Measurements from ENCODE around the gene CHMP2B.

Gene CHMP2B, protein sequence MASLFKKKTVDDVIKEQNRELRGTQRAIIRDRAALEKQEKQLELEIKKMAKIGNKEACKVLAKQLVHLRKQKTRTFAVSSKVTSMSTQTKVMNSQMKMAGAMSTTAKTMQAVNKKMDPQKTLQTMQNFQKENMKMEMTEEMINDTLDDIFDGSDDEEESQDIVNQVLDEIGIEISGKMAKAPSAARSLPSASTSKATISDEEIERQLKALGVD

DNA sequence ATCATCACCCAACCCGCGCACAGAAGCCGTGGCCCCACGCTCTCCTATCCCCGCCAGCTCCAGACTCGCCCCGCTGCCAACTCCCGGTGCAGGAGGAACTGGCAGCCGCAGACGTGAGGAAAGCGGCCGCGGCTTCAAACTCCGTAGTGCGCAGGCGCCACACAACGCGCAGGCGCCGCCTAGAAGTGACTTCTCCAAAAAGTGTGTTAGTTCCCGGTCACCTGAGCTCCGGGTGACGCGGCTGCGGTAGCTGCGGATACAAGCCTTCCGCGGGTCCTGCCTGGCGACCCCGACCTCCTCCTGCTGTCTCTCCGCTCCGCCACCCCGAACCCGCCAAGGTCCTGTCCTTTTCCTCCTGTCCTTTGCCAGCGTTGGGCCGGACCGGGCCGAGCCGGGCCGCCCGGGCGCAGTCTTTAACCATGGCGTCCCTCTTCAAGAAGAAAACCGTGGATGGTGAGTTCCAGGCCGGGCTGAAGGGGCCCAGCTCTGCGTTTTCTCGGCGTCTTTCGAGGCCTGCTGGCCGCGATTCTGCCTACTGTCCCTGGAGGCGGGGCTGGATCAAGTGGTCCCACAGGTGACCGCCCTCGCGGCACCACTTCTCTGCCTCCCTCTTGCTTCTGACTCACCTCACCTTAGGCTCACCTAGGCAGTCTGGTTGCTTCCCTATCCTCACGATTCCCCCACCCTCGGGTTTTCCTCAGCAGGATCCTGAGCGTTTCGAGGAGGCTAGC is at the start of gene CHMP2B:
CHMP2B (plus strand) TSS at position 206 of the 731 bp plus-strand sequence; CDS start at position 420, 214 bp downstream.
- peak; percentile 89 for DNase-seq

DNA sequence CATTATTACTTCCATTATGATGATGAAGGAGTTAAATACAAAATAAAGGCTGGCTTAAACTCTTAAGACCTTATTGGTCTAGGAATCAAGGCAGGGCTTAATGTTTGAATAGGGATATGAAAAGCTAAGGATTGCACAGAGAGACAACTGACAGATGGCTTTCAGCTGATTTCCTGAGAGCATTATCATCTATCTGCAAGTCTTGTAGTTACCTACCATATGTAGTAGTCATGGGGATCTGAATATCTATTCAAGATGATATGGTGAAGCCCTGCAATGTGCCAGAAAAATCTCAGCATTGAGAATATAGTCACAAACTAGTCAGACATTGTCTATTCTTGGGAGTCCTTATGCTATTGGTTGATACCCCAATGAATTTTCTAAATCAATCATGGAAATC is 47.5 kb upstream of the CHMP2B start:
- no peak for DNase-seq

DNA sequence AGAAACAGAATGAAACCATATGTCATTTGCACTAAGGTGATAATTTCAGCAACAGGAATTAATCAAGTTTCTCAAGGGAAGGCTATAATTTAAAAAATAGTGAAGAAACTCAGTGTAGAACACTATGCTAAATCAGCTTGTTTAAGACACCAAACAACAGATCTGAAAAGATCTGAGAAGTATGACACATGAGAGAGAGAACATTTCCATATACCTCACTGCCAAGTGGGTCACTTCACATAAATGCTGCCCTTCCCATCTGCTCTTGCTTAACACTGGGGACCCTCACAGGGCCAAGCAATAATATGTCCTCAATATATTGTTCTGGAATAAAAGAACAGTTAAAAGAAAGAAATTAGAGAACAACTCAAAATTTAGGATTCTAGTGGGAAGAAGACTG is 45.6 kb upstream of the CHMP2B start:
- DNase-seq: no peak

DNA sequence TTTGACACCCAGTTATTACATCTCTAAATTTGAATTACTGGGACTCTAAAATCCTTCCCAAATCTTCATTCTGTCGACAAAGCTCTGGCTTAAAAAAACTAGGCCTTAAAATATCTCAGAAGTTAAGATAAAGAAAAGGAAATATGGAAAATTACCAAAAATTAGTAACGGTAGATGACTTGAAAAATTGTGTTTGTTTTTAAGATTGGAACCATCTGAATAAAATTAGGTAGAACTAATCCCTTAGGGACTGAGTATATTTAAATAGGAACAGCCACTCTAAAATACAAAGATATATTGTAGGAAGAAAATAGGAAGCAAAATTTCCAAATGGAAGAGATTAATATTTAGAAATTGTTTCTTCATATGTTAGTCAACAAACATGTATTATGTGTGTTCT is 45.1 kb upstream of the CHMP2B start:
- DNase-seq: no peak

DNA sequence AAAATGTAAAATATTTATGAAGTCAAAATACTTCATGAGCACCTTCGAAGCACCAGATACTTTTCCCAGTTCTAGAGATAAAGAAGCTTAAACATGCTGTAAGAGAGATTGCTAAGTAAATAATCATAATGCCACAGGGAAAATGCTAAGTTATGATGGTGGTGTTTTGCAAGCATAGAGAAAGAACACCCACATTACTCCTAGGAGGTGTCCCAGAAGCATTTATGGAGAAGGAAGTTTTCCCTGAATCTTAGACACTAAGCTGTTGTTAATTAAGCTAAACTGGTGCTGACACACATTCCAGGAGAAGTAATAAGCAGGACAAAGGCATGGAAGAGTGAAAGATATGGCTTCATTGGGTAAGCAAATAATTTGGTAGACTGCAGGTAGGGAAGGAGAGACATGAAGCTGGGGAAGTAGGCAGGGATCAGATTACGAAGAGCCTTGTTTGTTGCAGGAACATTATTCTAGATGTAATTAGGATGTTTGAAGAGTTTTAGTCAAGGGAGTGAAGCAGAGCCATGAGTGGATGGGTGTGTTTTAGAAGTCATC is 40.4 kb upstream of the CHMP2B start:
- no peak for DNase-seq

DNA sequence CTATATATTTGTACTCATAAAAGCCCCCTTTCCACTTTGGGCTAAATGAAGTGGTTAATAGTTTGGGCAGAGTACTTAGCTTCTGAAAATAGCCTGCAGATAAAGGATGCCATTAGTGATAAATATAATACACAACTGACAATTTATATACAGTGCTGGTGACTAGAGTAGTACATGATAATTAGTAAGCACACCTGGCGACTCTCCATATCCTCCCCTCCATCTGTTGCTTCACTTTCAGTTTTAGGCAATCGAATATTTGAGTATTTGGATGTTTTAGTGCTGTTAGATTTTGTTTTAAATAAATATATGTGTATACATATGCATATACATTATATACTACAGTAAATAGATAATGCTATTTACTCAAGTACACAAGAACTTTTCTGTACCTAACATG is 35.9 kb upstream of the CHMP2B start:
- DNase-seq: no peak

DNA sequence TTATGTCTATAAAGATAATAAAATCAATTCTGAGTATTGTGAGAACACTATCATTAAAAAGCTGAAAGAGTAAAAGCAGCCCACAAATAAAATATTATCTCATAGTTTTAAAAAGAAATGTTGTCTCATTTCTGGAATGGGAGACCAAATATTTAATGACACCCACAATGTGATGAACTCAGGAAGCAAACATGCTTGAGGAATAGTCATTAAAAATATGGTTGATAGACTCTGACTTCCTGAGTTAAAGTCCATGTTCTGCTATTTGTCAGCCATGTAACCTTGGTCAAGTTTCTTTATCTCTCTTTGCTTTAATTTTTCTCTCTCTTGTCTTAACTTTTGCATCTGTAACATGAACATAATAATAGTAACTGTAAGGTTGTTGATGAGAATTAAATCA is 35.5 kb upstream of the CHMP2B start:
- DNase-seq: no peak

DNA sequence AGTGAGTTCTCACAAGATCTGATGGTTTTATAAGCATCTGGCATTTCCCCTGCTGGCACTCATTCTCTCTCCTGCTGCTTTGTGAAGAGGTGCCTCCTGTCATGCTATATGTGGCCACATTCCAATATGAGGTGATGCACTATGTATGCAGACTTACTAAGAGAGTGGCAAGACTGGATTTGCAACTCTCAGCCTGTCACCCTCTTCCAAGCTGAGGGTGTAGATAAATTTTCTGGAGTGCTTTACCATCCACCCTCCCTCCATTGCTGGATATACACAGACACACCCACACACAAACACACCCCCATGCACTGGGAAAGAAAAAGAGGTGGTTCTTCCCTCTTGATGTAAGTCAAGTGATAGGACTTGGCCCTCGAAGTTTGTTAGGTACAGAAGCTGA is 30.2 kb upstream of the CHMP2B start:
- no peak for DNase-seq

DNA sequence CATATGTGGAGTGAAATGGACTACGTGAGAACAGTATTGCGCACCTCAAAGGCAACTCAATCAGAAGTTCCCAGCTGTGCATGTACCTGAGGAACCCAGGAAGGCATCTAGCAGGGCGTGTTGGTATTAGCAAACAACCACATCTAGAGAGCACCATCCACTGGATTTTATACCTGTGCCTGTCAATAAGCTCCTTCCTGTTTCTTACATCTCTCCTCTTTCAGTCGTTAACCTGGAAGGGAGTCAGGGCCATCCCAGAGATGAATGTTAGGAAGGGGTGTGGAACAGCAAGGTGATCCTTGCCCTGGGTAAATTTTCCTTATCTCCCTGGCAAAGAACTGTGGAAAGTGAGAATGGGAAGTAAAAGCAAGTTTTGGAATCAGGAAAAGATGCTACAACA is 29.6 kb upstream of the CHMP2B start:
- no peak for DNase-seq

DNA sequence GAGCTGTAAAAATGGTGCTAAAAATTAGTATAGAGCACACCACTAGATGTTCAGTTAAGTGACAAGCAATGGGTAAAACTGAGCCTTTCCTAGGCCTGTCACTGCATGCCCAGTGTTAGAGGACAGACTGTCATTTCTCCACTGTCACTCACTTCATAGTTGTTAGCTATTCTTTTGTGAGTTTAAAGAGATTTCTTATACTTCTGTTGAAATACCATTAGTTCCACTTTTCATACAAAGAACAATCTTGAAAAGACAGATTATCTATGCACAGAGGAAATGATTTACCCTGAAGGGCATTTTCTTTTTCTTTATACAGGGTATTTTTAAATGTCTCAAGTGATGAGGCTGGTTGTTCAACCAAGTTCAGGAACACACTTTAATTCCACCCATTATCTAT is 28.3 kb upstream of the CHMP2B start:
- DNase-seq: no peak

DNA sequence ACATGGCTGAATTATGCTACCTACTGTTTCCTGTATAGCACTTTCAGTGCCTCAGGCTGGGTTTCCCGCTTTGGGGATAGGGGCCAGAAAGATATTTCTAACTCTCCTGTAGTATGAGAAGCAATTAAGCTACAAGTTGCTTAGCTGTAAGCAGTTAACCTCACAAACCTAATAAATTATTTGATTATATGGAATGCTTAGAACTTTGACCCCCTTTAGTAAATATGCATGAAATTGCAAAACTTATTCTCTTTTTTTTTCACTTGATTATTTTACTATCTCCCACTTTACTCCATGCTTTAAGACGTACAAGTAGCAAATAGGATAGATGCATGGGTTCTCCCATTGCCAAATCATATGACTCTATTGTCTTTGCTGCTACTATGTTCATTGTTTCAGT is 27.5 kb upstream of the CHMP2B start:
- no peak for DNase-seq

DNA sequence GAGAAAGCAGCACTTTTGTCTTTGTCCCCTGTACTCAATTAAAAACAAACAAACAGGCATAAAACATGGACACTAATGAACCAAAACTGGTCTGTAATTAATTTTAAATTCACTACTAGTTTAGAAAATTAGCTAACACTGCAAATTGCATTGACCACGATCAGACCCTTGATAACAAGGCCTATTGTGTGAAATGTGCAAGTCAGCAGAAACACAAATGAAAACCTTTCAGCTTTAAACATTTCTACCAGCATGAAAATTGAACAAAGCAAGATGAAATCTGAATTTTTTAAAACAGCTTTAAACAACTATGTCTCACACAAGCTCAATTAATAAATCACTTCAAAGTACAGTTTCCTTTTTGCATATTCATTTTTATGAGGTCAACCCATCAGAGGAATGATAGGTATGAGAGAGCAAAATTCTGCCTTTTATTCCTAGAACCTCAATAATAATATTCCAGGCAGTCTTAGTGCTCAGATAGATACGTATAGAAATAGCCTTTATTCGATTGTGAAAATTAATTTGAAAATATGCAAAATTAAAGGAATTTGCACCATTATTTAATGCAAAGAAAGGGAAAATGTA is 27.0 kb upstream of the CHMP2B start:
- no peak for DNase-seq

DNA sequence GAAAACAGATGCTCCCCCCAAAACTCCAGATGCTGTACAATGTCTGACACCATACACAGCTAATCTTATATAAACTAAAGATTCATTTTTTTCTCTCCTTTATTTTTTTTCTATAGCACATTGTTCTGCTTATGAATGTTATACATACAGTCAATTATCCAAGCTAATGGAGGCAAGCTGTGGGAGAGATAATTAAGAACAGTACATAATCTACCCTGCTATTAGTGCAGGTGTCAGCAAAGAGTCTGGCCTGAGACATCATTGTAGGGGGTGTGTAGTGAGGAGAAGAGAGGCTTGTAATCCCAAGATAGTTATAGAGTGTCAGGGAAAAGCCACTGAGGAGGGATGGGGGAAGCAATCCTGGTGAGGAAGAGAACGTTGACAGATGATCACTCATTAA is 25.4 kb upstream of the CHMP2B start:
- DNase-seq: no peak

DNA sequence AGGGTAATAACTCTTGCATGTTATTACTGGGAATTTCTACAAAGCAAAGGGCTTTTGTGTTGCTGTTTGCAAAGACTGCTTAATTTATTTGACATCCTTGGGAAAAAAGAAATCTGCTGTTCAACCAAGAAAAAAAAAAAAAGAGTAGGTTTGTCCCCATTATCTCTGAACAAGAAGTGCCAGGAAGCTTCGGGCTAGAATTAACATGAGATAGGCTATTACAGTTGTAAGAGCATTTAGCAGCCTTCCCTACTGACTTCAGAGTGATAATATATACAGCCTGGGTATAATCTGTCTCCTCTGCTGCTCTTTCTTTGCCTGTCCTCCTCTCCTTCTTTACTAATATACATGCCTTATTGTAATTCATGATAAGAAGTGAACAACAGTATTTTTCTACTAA is 23.3 kb upstream of the CHMP2B start:
- no peak for DNase-seq

DNA sequence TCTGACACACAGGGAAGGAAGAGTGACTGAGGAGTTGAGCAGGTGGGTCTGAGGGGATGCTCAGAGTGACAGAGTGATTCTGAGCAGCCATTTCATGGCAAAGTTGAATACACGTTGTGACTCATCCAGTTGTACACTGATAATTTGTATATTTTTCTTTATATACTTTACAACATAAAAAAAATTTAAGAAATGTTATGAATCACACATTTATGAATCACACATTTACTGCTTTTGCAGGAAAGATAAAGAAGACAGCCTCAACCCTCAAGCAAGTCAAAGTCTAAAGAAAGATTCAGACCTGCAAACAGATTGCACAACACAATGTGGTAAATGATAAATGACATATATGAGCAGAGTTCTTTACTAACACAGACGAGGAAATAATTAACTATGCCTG is 21.0 kb upstream of the CHMP2B start:
- no peak for DNase-seq

DNA sequence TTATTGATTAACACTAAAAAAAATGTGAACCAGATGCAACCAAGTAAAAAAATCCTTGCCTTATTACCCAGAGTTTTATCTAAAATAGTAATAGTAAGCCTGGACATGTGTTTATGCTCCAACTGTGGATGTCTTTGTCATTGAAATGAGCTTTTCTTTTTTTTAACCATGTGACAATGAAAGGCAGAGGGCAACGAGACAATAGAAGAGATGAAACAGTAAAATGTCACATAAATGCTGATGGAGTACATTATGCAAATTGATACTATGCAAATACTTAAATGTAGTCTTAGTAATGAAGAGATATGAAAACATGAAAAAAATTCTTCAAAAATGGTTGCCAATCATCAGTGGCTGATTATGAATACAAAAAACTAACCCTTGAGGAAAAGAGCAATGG is 20.5 kb upstream of the CHMP2B start:
- DNase-seq: no peak

DNA sequence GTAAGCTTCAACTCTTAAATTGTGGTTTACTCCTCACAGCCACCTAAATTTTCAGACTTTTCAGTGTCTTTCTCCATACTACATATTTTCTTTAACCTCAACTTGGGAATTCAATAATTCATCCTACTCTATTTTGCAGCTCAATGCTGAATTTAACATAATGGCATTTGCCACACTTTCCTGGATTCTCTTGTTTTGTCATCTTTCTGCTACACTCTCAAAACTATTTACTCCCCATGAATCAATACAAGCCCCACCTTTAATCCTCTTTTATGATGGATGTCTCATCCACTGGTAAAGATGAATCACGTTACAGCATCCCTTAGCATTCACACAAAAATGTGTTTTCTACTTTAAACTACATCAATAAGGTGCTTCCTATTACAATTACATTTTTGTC is 19.6 kb upstream of the CHMP2B start:
- no peak for DNase-seq

DNA sequence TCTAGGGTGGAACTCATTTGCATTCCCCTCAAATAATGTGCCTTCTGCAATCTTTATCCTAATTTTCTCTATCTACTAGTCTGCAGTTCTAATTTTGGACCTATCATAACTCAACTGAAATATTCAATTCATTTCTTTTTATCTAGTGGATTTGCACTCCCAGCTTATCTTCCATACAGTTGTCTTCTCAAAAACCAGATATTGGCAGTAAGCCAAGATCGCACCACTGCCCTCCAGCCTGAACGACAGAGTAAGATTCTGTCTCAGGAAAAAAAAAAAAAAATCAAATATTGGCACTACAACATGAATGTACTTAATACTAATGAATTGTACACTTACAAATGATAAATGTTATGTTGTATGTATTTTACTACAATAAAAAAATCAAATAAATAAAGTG is 18.0 kb upstream of the CHMP2B start:
- no peak for DNase-seq

DNA sequence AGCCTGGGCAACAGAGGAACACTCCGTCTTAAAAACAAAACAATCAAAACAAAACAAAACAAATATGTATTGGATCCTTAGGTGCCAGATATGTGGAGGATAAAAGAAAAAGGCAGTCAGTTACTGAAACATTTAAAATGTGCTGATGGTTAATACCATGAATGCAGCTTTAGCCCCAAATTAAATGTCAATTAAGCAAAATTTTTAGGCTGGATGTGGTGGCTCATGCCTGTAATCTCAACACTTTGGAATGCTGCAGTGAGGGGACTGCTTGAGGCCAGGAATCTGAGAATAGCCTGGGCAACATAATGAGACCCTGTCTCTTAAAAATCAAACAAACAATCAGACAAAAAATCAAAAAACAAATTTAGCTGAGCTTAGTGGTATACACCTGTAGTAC is 8.5 kb upstream of the CHMP2B start:
- DNase-seq: no peak

DNA sequence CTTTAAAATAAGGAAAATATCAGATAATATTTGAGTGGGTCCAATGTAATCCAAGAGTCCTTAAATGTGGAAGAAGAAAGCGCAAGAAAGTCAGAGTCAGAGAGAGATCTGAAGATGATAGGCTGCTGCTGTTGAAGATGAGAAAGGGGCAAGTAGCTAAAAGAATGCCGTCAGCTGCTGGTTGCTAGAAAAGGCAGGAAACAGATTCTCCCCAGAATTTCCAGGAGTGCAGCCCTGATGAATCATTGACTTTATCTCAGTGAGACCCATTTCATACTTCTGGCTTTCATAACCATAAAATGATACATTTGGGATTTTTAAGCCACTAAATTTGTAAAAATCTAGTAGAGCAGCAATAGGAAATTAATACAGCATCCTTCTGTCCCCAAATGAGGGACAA is 7.5 kb upstream of the CHMP2B start:
- DNase-seq: no peak

DNA sequence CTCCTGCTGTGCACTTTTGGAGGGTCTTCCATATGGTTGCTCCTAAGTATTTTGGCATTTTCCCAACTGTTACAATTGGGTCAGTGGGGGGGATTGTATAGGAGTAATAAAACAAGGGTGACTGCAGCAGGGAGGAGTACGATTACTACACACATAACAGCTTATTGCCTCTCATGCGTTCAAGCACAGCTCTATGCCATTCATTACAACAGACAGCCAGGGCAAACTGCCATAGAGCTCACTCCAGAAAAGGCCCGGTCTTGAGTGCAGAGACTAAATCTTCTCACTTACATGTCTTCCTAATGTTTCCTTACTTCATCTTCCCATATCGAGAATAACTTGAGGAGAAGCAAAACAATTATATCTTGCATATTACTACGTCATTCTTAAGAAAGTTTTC is 1.4 kb upstream of the CHMP2B start:
- DNase-seq: no peak

DNA sequence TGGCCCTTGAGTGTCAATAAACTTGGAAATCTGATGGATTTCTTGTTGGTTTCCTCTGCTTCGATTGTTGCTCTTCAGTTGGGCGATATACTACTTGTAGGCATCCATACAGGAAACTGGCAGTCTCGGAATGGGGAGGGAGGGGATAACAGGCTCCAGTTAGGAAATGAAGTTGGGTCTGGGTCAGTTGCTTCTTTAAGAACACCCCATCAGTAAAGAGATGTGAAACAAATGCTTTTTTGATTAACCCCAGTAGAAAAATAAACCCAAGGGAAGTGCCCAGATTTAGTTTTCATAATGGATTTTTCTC is 681 bp downstream of the CHMP2B start:
- no peak for DNase-seq

DNA sequence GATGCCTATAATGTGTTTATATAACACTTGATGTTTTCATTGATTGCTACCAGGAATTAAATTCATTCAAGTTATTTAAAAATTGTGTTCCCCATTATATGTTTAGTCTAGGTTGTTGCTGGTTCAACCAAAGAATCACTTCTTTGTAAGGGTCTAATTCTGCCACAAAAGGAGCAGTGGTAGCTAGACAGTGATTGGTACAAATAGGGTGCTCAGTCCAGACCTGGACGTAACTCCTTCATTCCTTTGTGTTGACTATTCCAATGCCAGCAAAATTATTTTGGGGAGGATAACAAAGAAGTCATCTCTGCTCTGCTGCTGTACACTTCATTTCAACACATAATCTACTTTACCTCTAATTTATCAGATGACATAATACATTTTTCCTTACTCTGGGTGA is 1.2 kb downstream of the CHMP2B start:
- DNase-seq: no peak

DNA sequence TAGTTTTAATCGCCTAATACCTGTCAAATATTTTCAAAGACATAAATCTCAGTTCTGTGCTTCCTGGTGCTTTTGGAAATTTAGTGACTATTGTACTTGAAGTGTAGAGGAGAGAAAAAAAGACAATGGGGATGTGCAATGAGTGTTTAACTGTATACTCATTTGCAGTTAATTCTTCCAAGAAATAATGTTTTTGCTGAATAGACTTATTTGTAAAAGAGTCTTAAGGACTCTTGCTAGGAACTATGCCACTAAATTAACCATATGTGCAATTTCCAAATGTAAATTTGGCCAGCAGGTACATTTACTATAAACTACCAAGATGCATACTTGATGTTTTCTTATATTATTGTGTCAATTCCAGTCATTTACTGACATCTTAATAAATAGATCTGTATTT is 2.0 kb downstream of the CHMP2B start:
- no peak for DNase-seq

DNA sequence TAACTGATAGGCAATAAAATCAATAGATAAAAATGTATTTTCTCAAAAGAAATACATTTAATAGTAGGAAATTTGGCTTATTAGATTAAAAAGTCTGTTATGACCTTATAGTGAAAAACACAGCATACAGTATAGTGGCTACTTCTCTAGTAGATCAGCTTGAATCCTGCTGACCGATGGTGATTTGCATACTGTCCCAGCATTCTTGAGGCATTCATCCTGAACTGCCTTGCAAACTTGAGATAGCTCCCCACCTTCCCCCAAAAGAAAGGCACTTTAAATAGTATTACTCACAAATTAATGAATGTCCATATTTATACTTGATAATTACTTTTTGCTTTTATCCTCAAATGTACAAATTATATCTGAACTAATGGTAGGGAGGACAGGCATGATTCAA is 6.7 kb downstream of the CHMP2B start:
- no peak for DNase-seq
